HG03432 (cell line): ENCODE results near the gene COX7C.
"Not testable (repeated sequence)": the region's sequence is repeated elsewhere in the genome, so short reads cannot be mapped to it uniquely, and the experiment has no call there.

Source experiments
- ATAC-seq: cut with Tn5 transposase; IDR thresholded peaks from one replicate; pipeline ENCODE4 v1.9.1; 2021; ENCODE audit warnings: mild to moderate bottlenecking, moderate library complexity; ENCODE audit not compliant: unreplicated experiment

COX7C gene

GRCh38 chr5:86617756-86618576, at the start of gene COX7C:
TSS of gene COX7C (plus strand) at chr5:86617941. CDS start at chr5:86618056, 115 bp downstream.
- ATAC-seq: peak; percentile 97

- not testable (repeated sequence) for ATAC-seq
These were observed 48.0 kb upstream of the COX7C start for GRCh38 chr5:86569522-86570426.

- no peak for ATAC-seq
These were observed 47.2 kb upstream of the COX7C start for GRCh38 chr5:86570427-86571083.

GRCh38 chr5:86571109-86571508, 46.6 kb upstream of the COX7C start:
- ATAC-seq: not testable (repeated sequence)

- ATAC-seq: no peak
These were observed 44.8 kb upstream of the COX7C start for GRCh38 chr5:86572825-86573517.

GRCh38 chr5:86579502-86579901, 38.2 kb upstream of the COX7C start:
- no peak for ATAC-seq

GRCh38 chr5:86596476-86596875, 21.3 kb upstream of the COX7C start:
- no peak for ATAC-seq

- ATAC-seq: no peak
These were observed 11.9 kb upstream of the COX7C start for GRCh38 chr5:86605881-86606280.

GRCh38 chr5:86613455-86613854, 4.3 kb upstream of the COX7C start:
- ATAC-seq: no peak

GRCh38 chr5:86617309-86617755, 409 bp upstream of the COX7C start:
- ATAC-seq: no peak

- no peak for ATAC-seq
These were observed 6.2 kb downstream of the COX7C start for GRCh38 chr5:86623785-86624483.

- ATAC-seq: no peak
These were observed 7.4 kb downstream of the COX7C start for GRCh38 chr5:86625148-86625547.

- ATAC-seq: no peak
These were observed 8.4 kb downstream of the COX7C start for GRCh38 chr5:86626149-86626548.

GRCh38 chr5:86631165-86631564, 13.4 kb downstream of the COX7C start:
- ATAC-seq: no peak

- ATAC-seq: no peak
These were observed 23.3 kb downstream of the COX7C start for GRCh38 chr5:86640998-86641397.

GRCh38 chr5:86644843-86645242, 27.1 kb downstream of the COX7C start:
- ATAC-seq: no peak

GRCh38 chr5:86645885-86646284, 28.1 kb downstream of the COX7C start:
- ATAC-seq: no peak

- ATAC-seq: no peak
These were observed 28.9 kb downstream of the COX7C start for GRCh38 chr5:86646671-86647070.

- no peak for ATAC-seq
These were observed 32.2 kb downstream of the COX7C start for GRCh38 chr5:86649832-86650505.
